ENCODE results near the gene CEMP1.
A peak's percentile ranks its signal among the peaks of the same experiment; 100 is the strongest.

The CEMP1 gene

GRCh38 chr16:2518823-2519710 lies 12.1 kb downstream of the CEMP1 start:
- DNase-seq (ENCODE audit: insufficient read length) = no peak
- no peak for FAIRE-seq
- TF ChIP-seq POLR2A (IDR thresholded peaks at IDR 0.05; ENCODE audit: low read depth, low read length) (no peak), POLR2AphosphoS5 (IDR thresholded peaks at IDR 0.05; ENCODE audit: low read depth, low read length) (no peak), TAF1 (IDR thresholded peaks at IDR 0.05; ENCODE audit: borderline replicate concordance, low read depth, low read length) (no peak)

- TF ChIP-seq POLR2A (IDR thresholded peaks at IDR 0.05; ENCODE audit: low read depth, low read length) = no peak
- DNase-seq (ENCODE audit: insufficient read length) (no peak), FAIRE-seq (no peak)
These were observed 13.1 kb downstream of the CEMP1 start for GRCh38 chr16:2517954-2518605.

GRCh38 chr16:2516391-2517240 lies 14.6 kb downstream of the CEMP1 start:
- DNase-seq (ENCODE audit: insufficient read length) = no peak
- no peak for FAIRE-seq
- TF ChIP-seq POLR2AphosphoS5 (IDR thresholded peaks at IDR 0.05; ENCODE audit: low read depth, low read length) (no peak), TAF1 (IDR thresholded peaks at IDR 0.05; ENCODE audit: borderline replicate concordance, low read depth, low read length) (no peak), POLR2A (IDR thresholded peaks at IDR 0.05; ENCODE audit: low read depth, low read length) (no peak)

GRCh38 chr16:2515180-2515851 lies 15.9 kb downstream of the CEMP1 start:
- FAIRE-seq (peak; percentile 53), DNase-seq (ENCODE audit: insufficient read length) (no peak)
- no peak for TF ChIP-seq POLR2AphosphoS5 (IDR thresholded peaks at IDR 0.05; ENCODE audit: low read depth, low read length)
- no peak for TF ChIP-seq POLR2A (IDR thresholded peaks at IDR 0.05; ENCODE audit: low read depth, low read length)

- TF ChIP-seq POLR2A (IDR thresholded peaks at IDR 0.05; ENCODE audit: low read depth, low read length) = no peak
- no peak for TF ChIP-seq TAF1 (IDR thresholded peaks at IDR 0.05; ENCODE audit: borderline replicate concordance, low read depth, low read length)
- TF ChIP-seq POLR2AphosphoS5 (IDR thresholded peaks at IDR 0.05; ENCODE audit: low read depth, low read length) = no peak
- no peak for DNase-seq (ENCODE audit: insufficient read length)
- FAIRE-seq = peak; percentile 71
These were observed 16.7 kb downstream of the CEMP1 start for GRCh38 chr16:2514333-2515179.

- FAIRE-seq = peak; percentile 99
- DNase-seq (ENCODE audit: insufficient read length) = peak; percentile 94
- TF ChIP-seq TAF1 (IDR thresholded peaks at IDR 0.05; ENCODE audit: borderline replicate concordance, low read depth, low read length) (peak; percentile 76; the same call in 1 of the 2 replicates), POLR2A (IDR thresholded peaks at IDR 0.05; ENCODE audit: low read depth, low read length) (peak; percentile 91), POLR2AphosphoS5 (IDR thresholded peaks at IDR 0.05; ENCODE audit: low read depth, low read length) (peak; percentile 90)
These were observed 17.5 kb downstream of the CEMP1 start, which contains the start of gene ATP6V0C for GRCh38 chr16:2513405-2514332. Gene ATP6V0C (plus strand): TSS chr16:2513952. CDS start chr16:2514104, 152 bp downstream.

- DNase-seq (ENCODE audit: insufficient read length) (no peak), FAIRE-seq (peak; percentile 51)
- TF ChIP-seq POLR2A (IDR thresholded peaks at IDR 0.05; ENCODE audit: low read depth, low read length) = no peak
- TF ChIP-seq POLR2AphosphoS5 (IDR thresholded peaks at IDR 0.05; ENCODE audit: low read depth, low read length) = no peak
- no peak for TF ChIP-seq TAF1 (IDR thresholded peaks at IDR 0.05; ENCODE audit: borderline replicate concordance, low read depth, low read length)
These were observed 18.3 kb downstream of the CEMP1 start for GRCh38 chr16:2512735-2513404.

- TF ChIP-seq TAF1 (IDR thresholded peaks at IDR 0.05; ENCODE audit: borderline replicate concordance, low read depth, low read length) = no peak
- no peak for TF ChIP-seq POLR2A (IDR thresholded peaks at IDR 0.05; ENCODE audit: low read depth, low read length)
- no peak for TF ChIP-seq POLR2AphosphoS5 (IDR thresholded peaks at IDR 0.05; ENCODE audit: low read depth, low read length)
- DNase-seq (ENCODE audit: insufficient read length) = no peak
- no peak for FAIRE-seq
These were observed 19.0 kb downstream of the CEMP1 start for GRCh38 chr16:2511996-2512734.
